ENCODE data around the gene XYLT1.

- no peak for TF ChIP-seq POLR2A (IDR thresholded peaks at IDR 0.05)
- no peak for TF ChIP-seq CTCF (IDR thresholded peaks at IDR 0.05)
Measured at GRCh38 chr16:17271687-17272086, 199.1 kb downstream of the XYLT1 start.
